IPS DF 4.7 (cell line): Measurements from ENCODE around the gene MAP2K4.

Experiments
- DNase-seq: peaks from one replicate; pipeline ENCODE4 v3.0.0-alpha.2; 2013; ENCODE audit warnings: low spot score; ENCODE audit errors: extremely low read depth

Gene MAP2K4

GRCh38 chr17:12088035-12088434 lies 67.4 kb downstream of the MAP2K4 start:
- DNase-seq, result no peak

GRCh38 chr17:12089809-12090384 lies 69.2 kb downstream of the MAP2K4 start:
- DNase-seq, result no peak

GRCh38 chr17:12094336-12094735 lies 73.7 kb downstream of the MAP2K4 start:
- DNase-seq, result no peak

GRCh38 chr17:12095522-12095921 lies 74.8 kb downstream of the MAP2K4 start:
- no peak for DNase-seq

- DNase-seq, result no peak
Measured at GRCh38 chr17:12097326-12097725, 76.6 kb downstream of the MAP2K4 start.

- DNase-seq, result no peak
Measured at GRCh38 chr17:12098568-12098967, 77.9 kb downstream of the MAP2K4 start.

GRCh38 chr17:12099412-12099811 lies 78.7 kb downstream of the MAP2K4 start:
- no peak for DNase-seq

GRCh38 chr17:12104831-12105230 lies 84.2 kb downstream of the MAP2K4 start:
- no peak for DNase-seq

- DNase-seq, result no peak
Measured at GRCh38 chr17:12107905-12108304, 87.2 kb downstream of the MAP2K4 start.

- DNase-seq, result no peak
Measured at GRCh38 chr17:12110906-12111305, 90.2 kb downstream of the MAP2K4 start.

- DNase-seq, result no peak
Measured at GRCh38 chr17:12113156-12113555, 92.5 kb downstream of the MAP2K4 start.

GRCh38 chr17:12114686-12115418 lies 94.2 kb downstream of the MAP2K4 start:
- no peak for DNase-seq

GRCh38 chr17:12116143-12116542 lies 95.5 kb downstream of the MAP2K4 start:
- no peak for DNase-seq

GRCh38 chr17:12118617-12119016 lies 97.9 kb downstream of the MAP2K4 start:
- no peak for DNase-seq

GRCh38 chr17:12122075-12122474 lies 101.4 kb downstream of the MAP2K4 start:
- DNase-seq, result no peak

GRCh38 chr17:12127177-12127576 lies 106.5 kb downstream of the MAP2K4 start:
- no peak for DNase-seq

GRCh38 chr17:12127667-12128066 lies 107.0 kb downstream of the MAP2K4 start:
- DNase-seq, result no peak

GRCh38 chr17:12128946-12129345 lies 108.3 kb downstream of the MAP2K4 start:
- DNase-seq, result no peak

GRCh38 chr17:12133183-12133582 lies 112.5 kb downstream of the MAP2K4 start:
- DNase-seq, result no peak

- no peak for DNase-seq
Measured at GRCh38 chr17:12134101-12134500, 113.4 kb downstream of the MAP2K4 start.

GRCh38 chr17:12134587-12134986 lies 113.9 kb downstream of the MAP2K4 start:
- no peak for DNase-seq

- no peak for DNase-seq
Measured at GRCh38 chr17:12136243-12136642, 115.6 kb downstream of the MAP2K4 start.

- DNase-seq, result no peak
Measured at GRCh38 chr17:12136646-12137045, 116.0 kb downstream of the MAP2K4 start.
